CD4-positive, alpha-beta T cell treated with Interleukin-1 beta for 1 hour (primary cell): Measurements from ENCODE around the gene CSMD2.

Experiments used
- DNase-seq, 2 donors: peaks; one replicate each; pipeline ENCODE4 v3.0.0-alpha.2; 2020 to 2022

The CSMD2 gene

DNA sequence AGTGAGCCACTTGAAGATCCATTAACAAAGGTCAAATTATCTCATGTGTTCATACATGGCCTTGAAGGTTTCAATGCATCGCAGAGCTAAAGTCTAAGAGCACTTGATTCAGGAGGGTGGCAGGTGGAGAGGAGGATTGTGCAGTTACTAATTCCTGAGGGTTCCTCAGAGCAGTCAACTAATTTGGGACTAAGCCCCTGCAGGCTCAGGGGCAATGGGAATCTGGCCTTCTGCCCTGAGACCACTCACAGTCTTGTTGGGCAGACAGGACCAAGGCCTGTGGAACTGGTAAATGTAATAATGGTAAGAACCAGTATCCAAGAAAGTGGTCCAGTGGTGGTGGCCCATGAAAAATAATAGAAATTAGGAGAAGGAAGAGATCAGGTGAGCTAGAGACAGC, 428.5 kb downstream of the CSMD2 start:
- no peak for DNase-seq

DNA sequence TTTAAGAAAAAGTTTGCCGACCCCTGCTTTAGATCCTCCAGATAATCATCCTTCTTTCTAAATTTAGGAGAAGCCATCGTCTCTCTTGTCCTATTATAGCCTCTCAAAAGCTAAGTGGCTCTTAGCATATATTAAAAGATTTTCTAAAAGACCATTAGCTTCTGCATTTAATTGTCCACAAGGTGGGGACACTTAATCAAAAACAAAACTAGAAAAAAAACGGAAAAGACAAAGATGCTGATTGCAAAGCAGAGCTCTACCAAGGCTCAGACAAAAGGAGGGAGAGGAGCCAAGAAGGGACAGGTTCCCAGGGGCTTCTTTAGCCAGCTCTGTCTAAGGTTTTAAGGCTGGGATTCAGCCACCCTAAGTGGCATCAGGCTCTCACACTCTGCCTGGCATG, 429.4 kb downstream of the CSMD2 start:
- DNase-seq = no peak

DNA sequence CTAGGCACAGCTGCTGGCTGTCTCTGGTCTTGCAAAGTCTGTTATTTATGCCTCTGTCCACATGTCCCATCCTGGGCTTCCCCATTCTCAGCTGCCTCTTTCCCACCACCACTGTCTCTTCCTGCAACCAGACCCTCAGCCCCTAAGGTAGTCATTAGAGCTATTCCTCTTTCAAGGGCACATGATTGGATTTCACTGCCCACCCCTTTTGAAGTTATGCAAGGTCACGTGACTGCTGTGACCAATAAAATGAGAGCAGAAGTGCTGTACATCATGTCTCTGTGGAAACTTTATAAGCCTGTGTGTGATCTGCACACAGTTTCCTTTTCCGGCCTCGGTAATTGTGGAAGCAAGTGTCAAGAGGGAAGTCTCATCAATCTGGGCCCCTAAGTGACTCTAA, 437.7 kb downstream of the CSMD2 start:
- DNase-seq = no peak

DNA sequence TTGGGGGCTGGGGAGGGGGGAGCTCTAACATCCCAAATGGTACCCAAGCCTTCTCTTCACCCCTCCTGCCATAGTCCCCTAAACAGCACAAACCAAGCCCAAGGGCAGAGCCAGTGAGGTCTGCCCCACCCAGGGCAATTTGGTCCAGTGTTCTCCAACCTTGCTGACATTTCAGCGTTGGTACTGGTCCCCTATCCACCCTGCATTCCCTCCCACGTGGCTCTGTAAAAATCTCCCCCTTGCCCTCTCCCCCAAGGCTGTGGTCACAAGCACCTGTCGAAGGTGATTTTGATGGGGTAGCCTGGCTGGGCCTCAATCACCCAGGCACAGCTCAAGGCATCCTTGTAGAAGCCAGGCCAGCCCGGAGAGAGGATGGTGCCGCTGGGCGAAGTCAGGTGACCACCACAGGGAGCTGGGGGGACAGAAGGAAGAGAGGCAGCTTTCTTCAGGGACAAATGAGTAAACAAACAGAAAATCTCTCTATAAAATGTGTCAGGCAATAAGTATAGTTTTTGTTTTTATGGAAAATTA, 438.7 kb downstream of the CSMD2 start:
- no peak for DNase-seq

DNA sequence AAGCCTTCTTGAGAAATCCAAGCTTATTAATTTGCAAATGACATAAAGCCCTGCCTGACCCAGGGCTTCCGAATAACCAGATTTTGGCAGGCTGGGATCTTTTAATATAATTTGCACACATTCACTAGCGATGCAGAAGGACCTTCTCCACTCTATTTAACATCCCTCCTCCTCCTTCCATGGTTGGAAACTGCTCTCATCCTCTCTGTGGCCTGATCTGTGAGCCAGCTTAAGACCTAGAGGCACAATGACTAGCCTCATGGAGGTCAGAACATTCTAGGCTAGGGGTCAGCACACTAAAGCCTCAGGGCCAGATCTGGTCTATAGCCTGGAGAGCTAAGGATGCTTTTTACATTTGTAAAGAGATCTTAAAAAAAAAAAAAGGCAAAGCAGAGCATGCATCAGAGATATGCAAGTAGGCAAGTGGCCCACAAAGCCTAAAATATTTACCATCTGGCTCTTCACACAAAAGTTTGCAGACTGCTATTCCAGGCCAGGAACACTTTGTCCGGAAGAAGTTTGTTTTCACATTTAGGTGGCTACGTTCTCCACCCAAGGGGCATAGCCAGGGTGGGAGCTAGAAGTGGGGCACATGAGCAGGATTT, 439.4 kb downstream of the CSMD2 start:
- DNase-seq = no peak

GRCh38 chr1:33725037-33725436, 440.0 kb downstream of the CSMD2 start:
- no peak for DNase-seq

GRCh38 chr1:33724348-33724747, 440.7 kb downstream of the CSMD2 start:
- DNase-seq = no peak

GRCh38 chr1:33723251-33723650, 441.8 kb downstream of the CSMD2 start:
- DNase-seq = no peak

DNA sequence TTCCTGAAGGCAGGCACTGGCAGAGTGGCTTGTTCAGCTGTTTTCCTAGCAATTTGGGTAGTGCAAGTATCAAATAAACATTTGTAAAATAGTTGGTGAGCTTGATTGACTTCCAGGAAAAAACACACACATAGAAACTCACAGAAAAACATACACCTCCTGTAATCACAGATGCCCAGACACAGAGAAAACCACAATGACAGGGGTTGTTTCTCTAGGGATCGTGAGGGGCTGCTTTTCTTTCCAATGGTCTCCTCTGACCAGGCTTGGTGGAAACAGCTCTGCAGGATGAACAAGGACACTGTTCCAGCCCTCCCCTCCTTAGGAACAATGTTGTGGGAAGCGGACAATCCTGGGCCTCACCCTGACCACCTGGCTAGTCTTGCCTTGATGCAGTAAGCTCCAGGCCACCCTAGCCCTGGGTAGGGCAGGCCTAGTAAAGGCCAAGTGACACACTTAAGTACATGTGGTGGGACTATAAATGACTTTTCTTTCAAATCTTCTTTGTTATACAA, 443.7 kb downstream of the CSMD2 start:
- DNase-seq = no peak

- DNase-seq = no peak
Measured at GRCh38 chr1:33719771-33720670, 445.0 kb downstream of the CSMD2 start.

DNA sequence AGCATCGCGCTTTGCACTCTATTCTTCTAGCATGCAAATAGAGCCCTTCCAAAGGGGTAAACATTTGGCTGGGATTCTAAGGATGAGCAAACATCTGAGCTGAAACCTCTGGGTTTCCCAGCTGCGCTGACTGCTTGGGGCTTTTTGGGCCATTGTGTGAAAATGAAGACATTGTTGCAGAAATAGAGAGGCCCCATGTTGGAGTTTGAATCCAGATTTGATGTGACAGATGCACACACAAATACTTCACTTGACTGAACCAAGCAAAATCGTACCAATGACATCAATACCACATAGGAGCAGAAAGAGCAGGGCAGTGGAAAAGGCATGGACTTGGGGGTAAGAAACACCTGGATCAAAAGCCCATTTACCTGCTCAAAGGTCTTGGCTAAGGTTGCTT, 445.7 kb downstream of the CSMD2 start:
- DNase-seq = no peak

- DNase-seq = no peak
Measured at GRCh38 chr1:33718186-33718585, 446.8 kb downstream of the CSMD2 start.

- DNase-seq = no peak
Measured at GRCh38 chr1:33716976-33717688, 447.9 kb downstream of the CSMD2 start.

- DNase-seq = no peak
Measured at GRCh38 chr1:33715195-33715811, 449.7 kb downstream of the CSMD2 start.

GRCh38 chr1:33714421-33714820, 450.6 kb downstream of the CSMD2 start:
- no peak for DNase-seq

DNA sequence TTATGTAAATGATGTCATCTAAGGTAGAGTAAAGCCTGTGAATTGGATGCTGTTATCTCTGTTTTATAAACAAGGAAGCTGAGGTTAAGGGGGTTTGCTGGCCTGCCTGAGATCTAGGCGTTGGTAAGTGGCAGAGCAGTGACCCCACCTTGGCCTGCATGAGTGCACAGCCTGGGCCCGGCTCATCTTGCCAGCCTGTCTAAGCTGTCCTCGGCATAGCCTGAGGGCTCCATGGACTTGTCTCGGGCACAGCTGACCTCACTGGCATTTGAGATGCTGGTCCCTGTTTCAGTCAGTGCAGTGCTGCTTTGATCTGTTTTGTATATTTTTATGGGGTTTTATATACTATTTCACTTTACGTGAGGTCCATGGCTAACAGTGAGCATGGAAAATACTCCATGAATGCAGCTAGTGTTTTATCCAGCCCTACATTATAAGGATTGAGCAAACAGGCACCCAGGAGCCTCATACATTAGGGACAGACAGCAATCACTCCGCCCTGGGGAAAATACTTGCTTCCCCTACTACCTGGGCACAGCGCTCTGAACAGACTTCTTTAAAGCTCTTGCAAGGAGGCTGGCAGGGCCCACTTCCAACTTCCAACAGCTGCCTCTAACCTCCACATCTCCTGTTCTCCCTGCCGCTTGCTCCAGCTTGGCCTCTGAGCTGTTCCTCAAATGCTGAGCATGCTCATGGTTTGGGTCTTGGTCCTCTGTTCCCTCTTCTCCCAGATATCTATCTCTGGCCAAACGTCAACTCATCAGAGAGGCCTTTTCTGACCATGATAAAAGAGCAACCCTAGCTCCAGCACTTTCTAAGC, 451.8 kb downstream of the CSMD2 start:
- DNase-seq = no peak

GRCh38 chr1:33712186-33712585, 452.8 kb downstream of the CSMD2 start:
- DNase-seq = no peak

GRCh38 chr1:33711511-33711910, 453.5 kb downstream of the CSMD2 start:
- no peak for DNase-seq

DNA sequence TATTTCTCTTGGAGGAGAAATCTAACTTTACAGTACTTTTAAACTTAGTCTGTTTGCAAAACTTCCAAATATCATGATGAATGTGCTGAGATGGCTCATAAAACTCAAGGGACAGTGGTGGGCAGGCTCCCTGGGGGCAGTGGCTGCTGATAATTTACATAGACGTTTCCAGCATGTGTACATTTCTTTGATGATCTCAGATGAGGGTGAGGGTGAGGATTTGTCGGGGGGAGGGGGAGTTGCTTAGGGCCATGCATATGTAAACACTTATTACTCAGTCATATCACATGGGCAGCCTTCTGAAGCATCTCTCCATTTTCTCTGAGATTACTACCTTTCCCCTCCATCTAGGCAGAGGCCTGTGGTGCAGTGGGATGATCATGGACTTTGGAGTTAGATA, 454.1 kb downstream of the CSMD2 start:
- DNase-seq = no peak

DNA sequence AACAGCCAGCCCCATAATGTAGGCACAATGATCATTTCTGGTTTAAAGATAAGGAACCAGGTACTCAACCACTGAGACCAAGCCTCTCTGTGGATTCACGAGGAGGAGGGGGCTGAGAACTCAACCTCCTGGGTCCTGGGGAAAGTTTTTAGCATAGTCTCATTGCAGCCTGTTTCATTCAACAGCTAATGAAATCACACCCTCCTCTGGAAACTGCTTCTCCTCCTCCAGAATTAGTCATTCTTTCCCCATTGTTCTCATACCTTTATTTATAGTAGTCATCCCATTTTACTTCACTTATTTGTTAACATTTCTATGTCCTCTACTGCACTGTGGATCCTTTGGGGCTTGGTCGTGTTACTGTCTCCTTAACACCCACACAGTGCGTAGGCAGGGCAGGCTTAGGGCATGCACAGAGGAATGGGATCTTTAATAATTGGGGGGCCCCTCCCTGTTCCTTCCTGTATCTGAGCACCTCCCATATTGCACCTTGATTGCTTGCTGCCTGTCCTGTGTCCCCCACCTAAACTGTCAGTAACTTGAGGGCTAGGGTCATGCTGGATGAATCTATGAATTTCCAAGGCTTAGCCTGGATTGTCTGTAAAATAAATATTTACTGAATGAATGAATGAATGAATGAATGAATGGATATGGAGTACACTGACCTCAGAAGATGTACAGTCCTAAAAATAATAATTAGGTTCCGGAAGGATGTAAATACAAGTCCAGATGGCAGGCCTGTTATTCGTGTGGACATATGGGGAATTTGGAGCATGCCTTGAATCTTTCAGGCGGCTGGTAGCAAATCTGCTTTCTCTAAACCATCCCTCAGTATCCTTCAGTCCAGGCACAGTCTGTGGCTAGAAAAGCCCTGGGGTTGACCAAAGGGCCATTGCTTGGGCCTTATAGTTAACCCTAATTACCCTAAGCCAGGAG, 455.0 kb downstream of the CSMD2 start:
- no peak for DNase-seq
